ENCODE results near the gene PCSK9. TPM values are rescaled to one million over a fixed set of nuclear protein-coding genes. Genes with fewer than 3 reads are reported as not detected.

The PCSK9 gene
- total RNA-seq, 1 donor from 2014 or later: 1.4 TPM

- TF ChIP-seq CTCF (IDR thresholded peaks at IDR 0.05; ENCODE audit: insufficient read depth, low read depth, low read length) (no peak), EZH2 (IDR thresholded peaks at IDR 0.05; ENCODE audit: insufficient read depth, low read length) (no peak)
- Histone ChIP-seq H3K9ac (ENCODE audit: low read length) (no peak overlapping the region), H3K9me3 (ENCODE audit: insufficient read depth, low read depth, low read length) (no peaks in the 10 kb centered on the region), H3K36me3 (ENCODE audit: insufficient read depth, low read length) (no peaks in the 10 kb centered on the region), H3K4me2 (ENCODE audit: low read length) (no peak overlapping the region), H3K4me3 (ENCODE audit: insufficient read depth, low read depth, low read length) (no peak overlapping the region), H4K20me1 (ENCODE audit: insufficient read depth, low read length) (no peaks in the 10 kb centered on the region), H3K27me3 (ENCODE audit: insufficient read depth, low read length) (peaks cover 24% of the 10 kb centered on the region), H3K79me2 (ENCODE audit: insufficient read depth, low read length) (no peaks in the 10 kb centered on the region), H3K4me1 (ENCODE audit: insufficient read depth, low read length) (peaks cover 5% of the 10 kb centered on the region), H3K27ac (ENCODE audit: low read depth, low read length) (no peak overlapping the region), H2AFZ (ENCODE audit: low read depth, low read length) (no peak overlapping the region)
- Mint-ChIP-seq H3K4me1 (ENCODE audit: low read depth, unreplicated experiment) (no peaks in the 10 kb centered on the region), H3K4me3 (ENCODE audit: unreplicated experiment) (no peak overlapping the region), H3K36me3 (ENCODE audit: low read depth, unreplicated experiment) (no peaks in the 10 kb centered on the region), H3K27ac (ENCODE audit: unreplicated experiment) (no peak overlapping the region), H3K27me3 (ENCODE audit: low read depth, unreplicated experiment) (peaks cover 54% of the 10 kb centered on the region), H3K9me3 (ENCODE audit: unreplicated experiment) (no peaks in the 10 kb centered on the region)
- no peak for FAIRE-seq
- no peak for DNase-seq (ENCODE audit: low read depth)
These were observed 6.1 kb downstream of the PCSK9 start for GRCh38 chr1:55045430-55045829.

- peaks cover 43% of the 10 kb centered on the region for H3K27me3 Mint-ChIP-seq (ENCODE audit: low read depth, unreplicated experiment)
- H4K20me1 ChIP-seq (ENCODE audit: insufficient read depth, low read length): no peaks in the 10 kb centered on the region
- H3K9me3 Mint-ChIP-seq (ENCODE audit: unreplicated experiment): no peaks in the 10 kb centered on the region
- no peak overlapping the region for H3K4me2 ChIP-seq (ENCODE audit: low read length)
- H3K4me1 ChIP-seq (ENCODE audit: insufficient read depth, low read length): peaks cover 5% of the 10 kb centered on the region
- no peak overlapping the region for H3K9ac ChIP-seq (ENCODE audit: low read length)
- no peak overlapping the region for H2AFZ ChIP-seq (ENCODE audit: low read depth, low read length)
- no peak for FAIRE-seq
- no peak overlapping the region for H3K4me3 Mint-ChIP-seq (ENCODE audit: unreplicated experiment)
- no peaks in the 10 kb centered on the region for H3K36me3 ChIP-seq (ENCODE audit: insufficient read depth, low read length)
- TF ChIP-seq CTCF (IDR thresholded peaks at IDR 0.05; ENCODE audit: insufficient read depth, low read depth, low read length) (no peak), EZH2 (IDR thresholded peaks at IDR 0.05; ENCODE audit: insufficient read depth, low read length) (no peak)
- no peaks in the 10 kb centered on the region for H3K79me2 ChIP-seq (ENCODE audit: insufficient read depth, low read length)
- H3K4me3 ChIP-seq (ENCODE audit: insufficient read depth, low read depth, low read length): no peak overlapping the region
- no peaks in the 10 kb centered on the region for H3K36me3 Mint-ChIP-seq (ENCODE audit: low read depth, unreplicated experiment)
- no peaks in the 10 kb centered on the region for H3K9me3 ChIP-seq (ENCODE audit: insufficient read depth, low read depth, low read length)
- no peak overlapping the region for H3K27ac Mint-ChIP-seq (ENCODE audit: unreplicated experiment)
- DNase-seq (ENCODE audit: low read depth): no peak
- H3K4me1 Mint-ChIP-seq (ENCODE audit: low read depth, unreplicated experiment): peaks cover 4% of the 10 kb centered on the region
- H3K27me3 ChIP-seq (ENCODE audit: insufficient read depth, low read length): peaks cover 11% of the 10 kb centered on the region
- H3K27ac ChIP-seq (ENCODE audit: low read depth, low read length): no peak overlapping the region
These were observed 7.5 kb downstream of the PCSK9 start for GRCh38 chr1:55046871-55047270.

GRCh38 chr1:55047611-55048010, 8.3 kb downstream of the PCSK9 start:
- Mint-ChIP-seq H3K27me3 (ENCODE audit: low read depth, unreplicated experiment) (peaks cover 37% of the 10 kb centered on the region), H3K36me3 (ENCODE audit: low read depth, unreplicated experiment) (no peaks in the 10 kb centered on the region), H3K27ac (ENCODE audit: unreplicated experiment) (no peak overlapping the region), H3K4me3 (ENCODE audit: unreplicated experiment) (no peak overlapping the region), H3K4me1 (ENCODE audit: low read depth, unreplicated experiment) (peaks cover 4% of the 10 kb centered on the region), H3K9me3 (ENCODE audit: unreplicated experiment) (no peaks in the 10 kb centered on the region)
- Histone ChIP-seq H3K27ac (ENCODE audit: low read depth, low read length) (no peak overlapping the region), H3K36me3 (ENCODE audit: insufficient read depth, low read length) (no peaks in the 10 kb centered on the region), H3K9ac (ENCODE audit: low read length) (no peak overlapping the region), H3K9me3 (ENCODE audit: insufficient read depth, low read depth, low read length) (no peaks in the 10 kb centered on the region), H3K4me2 (ENCODE audit: low read length) (no peak overlapping the region), H3K4me1 (ENCODE audit: insufficient read depth, low read length) (peaks cover 5% of the 10 kb centered on the region), H2AFZ (ENCODE audit: low read depth, low read length) (no peak overlapping the region), H3K79me2 (ENCODE audit: insufficient read depth, low read length) (no peaks in the 10 kb centered on the region), H3K27me3 (ENCODE audit: insufficient read depth, low read length) (peaks cover 5% of the 10 kb centered on the region), H3K4me3 (ENCODE audit: insufficient read depth, low read depth, low read length) (no peak overlapping the region), H4K20me1 (ENCODE audit: insufficient read depth, low read length) (no peaks in the 10 kb centered on the region)
- TF ChIP-seq CTCF (IDR thresholded peaks at IDR 0.05; ENCODE audit: insufficient read depth, low read depth, low read length): no peak
- TF ChIP-seq EZH2 (IDR thresholded peaks at IDR 0.05; ENCODE audit: insufficient read depth, low read length): no peak
- no peak for FAIRE-seq
- no peak for DNase-seq (ENCODE audit: low read depth)
